Activated gamma-delta T cell treated with anti-CD3 and anti-CD28 coated beads, Interleukin-2, amount 50 U/mL, for 16 hours (primary cell): Measurements from ENCODE around the gene MAPK11.

Experiments
- DNase-seq: peaks from one replicate; pipeline ENCODE4 v3.0.0-alpha.2; 2020; ENCODE audit warnings: low read depth

The MAPK11 gene

DNA sequence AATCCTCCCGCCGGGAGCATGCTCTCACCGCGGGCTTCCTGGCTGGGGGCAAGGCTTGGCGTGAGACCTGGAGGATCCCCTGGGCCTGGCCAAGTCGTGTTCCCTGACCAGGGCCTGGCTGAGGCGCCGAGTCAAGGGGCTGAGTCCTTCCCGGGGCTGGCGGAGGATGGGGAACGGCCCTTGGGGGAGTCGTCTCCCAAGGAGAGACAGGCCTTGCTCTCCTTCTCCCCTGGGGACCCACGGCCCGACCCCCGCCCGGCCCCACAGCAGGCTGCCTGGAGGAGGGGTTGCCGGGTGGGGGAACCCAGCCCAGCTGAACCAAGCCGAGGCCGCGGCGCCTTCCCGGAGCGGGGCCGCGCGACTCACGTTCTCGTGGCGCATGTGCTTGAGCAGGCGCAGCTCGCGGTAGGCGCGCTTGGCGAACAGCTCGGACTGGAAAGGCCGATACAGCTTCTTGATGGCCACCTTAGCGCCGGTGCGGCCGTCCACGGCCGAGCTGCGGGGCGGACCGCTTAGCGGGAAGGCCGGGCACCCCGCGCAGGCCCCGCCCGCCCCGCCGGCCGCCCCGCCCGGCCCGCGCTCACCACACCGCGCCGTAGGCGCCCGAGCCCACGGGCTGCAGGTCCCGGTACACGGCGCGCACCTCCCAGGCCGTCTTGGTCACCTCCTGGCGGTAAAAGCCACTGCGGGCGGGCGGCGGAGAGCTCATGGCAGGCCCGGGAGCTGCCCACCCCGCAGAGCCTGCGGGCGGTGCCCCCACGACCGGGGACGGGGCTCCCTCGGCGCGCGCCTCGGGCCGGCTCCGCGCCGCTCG lies 9.2 kb downstream of the MAPK11 start:
- DNase-seq: no peak

- no peak for DNase-seq
Observed at GRCh38 chr22:50260434-50260800, 9.8 kb downstream of the MAPK11 start.

DNA sequence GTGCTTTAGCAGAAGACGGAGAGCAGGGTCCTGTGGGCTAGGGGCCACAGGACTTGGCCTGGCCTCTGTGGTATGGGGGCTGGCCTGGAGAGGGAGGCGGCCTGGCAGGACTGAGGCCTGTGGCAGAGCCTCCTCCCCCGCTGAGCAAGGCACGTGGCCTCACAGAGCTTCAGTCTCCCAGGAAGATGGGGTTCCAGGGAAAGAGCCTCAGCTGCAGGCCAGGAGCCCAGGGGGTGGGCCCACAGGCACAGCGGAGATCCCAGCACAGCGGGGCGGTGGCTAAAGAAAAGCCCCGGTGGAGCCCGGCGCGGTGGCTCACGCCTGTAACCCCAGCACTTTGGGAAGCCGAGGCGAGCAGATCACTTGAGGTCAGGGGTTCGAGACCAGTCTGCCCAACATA lies 10.9 kb downstream of the MAPK11 start:
- DNase-seq: no peak

DNA sequence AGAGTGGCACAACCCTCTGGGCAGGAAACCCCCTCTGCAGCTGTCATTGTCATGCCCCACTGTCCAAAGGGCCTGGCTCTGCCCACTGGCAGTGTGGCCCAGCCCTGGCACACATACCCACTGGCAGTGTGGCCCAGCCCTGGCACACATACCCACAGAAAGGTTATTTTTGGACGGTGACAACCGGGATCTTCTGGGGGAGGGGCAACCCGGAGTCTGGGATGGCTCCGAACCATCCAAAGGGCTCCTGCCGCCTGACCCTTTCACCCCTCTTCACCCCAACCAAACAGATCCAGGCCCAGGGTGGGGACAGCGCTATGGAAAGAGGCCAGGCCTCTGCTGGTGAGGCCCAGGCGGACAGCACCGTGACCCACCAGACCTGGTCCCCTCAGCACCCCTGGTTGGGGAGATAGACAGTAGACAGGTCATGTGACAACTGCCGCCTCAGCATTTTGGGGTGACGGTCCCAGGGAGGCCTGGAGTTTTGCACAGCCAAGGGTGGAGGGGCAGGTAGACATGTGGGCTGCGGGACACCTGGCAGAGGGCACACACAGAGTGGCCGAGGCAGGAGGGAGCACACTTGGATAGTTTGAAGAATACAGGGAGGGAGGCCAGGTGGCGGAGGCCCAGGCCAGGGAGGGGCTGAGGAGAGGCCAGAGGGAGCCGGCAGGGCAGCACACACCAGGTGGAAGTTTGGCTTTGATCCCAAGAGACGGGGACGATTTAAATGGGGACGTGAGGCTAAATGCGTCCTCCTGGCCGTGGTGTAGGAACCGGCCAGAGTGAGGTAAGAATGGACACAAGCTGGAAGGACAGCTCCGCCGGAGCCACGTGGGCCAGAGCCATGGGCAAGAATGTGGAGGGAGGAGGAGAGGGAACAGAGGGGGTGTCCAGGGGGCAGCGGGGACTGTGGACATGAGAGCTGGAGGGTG lies 11.6 kb downstream of the MAPK11 start:
- no peak for DNase-seq

DNA sequence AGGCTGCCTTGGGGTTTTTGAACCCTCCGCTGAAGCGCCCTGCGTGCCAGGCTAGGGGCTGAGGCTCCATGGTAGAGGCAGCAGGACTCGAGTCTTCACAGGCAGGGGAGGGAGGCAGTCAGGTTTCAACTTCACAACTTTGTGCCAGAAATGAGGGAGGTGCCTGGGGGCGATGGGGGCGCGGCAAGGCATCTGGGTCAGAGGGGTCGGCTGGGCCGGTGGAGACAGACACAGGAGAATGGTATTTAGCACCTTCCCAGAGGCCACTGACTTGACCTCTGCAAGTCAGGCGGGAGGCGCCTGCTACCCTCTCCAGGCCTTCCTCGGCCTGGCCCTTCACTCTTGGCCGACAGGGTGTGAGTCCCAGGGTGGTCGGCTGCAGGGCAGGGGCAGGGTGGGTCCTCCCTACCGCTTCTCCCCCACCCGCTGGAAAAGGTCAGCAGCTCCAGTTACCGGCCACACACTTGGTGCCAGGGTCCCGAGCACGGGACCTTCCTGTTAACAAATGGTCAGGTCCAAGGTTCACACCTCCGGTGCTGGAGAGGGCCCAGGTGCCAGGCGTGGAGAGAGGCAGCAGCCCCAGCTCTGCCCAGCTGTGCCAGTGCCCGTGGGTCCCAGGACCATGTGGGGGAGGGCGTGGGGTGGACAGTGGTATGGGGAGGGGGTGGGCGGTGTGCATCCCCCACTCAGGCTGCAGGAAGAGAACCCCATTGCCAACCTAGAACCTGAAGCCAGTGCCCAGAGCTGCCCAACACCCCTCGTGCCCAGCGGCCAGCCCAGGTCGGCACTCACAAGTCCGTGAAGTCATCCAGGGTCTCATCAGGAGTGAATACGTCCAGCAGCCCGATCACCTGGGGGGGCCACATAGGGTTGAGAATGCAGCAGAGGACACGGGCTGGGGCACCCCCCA lies 12.5 kb downstream of the MAPK11 start:
- no peak for DNase-seq

DNA sequence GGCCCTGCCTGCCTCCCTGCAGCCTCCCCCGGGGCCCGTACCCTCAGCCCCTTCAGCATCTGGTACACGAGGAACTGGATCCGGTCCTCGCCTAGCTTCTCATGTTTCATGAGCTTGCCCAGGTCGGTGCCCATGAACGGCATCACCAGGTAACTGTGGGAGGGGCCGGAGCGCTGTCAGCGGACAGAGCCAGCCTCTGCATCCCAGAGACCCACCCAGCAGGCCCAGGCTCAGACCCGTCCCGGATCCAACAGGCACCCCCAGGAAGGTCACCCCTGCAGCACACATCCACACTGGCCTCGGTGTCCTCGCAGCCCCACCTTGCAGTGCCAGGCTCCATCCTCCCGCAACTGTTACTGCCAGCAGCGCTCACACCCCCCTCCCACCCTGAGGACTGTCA lies 13.1 kb downstream of the MAPK11 start:
- no peak for DNase-seq

GRCh38 chr22:50256258-50256862 lies 13.8 kb downstream of the MAPK11 start:
- no peak for DNase-seq

- DNase-seq: no peak
Observed at GRCh38 chr22:50255607-50256006, 14.6 kb downstream of the MAPK11 start.

DNA sequence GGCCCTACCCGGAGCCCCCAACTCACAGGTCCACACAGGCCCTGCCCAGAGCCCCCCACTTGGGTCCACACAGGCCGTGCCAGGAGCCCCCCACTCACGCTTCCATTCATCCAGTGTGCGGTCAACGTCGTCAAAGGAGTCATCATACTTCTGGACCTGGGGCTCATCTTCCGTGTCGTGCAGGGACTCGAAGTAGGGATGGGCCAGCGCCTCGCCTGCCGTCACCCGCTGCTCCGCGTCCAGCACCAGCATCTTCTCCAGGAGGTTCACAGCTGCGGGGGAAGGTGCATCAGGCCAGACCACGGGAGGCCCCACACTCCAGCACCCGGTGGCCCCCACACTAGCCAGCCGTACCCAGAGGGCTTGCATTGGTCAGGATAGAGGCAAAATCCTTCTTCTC lies 15.1 kb downstream of the MAPK11 start:
- no peak for DNase-seq

DNA sequence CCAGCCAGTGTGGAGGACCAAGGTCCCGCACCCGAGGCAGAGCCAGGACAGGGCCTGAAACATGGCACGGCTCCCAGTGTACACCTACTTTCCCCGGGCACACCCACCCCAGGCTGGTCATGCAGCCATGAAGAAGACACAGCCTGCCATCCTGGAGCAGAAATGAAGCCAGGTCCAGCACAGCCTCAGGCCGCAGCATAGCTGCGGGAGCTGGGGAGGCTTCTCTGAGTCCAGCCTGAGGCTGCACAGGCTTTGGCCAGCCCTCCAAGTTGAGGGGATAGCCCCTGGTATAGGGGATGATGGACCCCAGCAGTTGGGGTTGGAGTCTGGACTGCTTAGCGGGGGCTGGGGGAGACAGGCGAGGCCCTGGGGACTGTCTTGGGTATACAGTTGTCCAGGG lies 16.2 kb downstream of the MAPK11 start:
- DNase-seq: no peak

DNA sequence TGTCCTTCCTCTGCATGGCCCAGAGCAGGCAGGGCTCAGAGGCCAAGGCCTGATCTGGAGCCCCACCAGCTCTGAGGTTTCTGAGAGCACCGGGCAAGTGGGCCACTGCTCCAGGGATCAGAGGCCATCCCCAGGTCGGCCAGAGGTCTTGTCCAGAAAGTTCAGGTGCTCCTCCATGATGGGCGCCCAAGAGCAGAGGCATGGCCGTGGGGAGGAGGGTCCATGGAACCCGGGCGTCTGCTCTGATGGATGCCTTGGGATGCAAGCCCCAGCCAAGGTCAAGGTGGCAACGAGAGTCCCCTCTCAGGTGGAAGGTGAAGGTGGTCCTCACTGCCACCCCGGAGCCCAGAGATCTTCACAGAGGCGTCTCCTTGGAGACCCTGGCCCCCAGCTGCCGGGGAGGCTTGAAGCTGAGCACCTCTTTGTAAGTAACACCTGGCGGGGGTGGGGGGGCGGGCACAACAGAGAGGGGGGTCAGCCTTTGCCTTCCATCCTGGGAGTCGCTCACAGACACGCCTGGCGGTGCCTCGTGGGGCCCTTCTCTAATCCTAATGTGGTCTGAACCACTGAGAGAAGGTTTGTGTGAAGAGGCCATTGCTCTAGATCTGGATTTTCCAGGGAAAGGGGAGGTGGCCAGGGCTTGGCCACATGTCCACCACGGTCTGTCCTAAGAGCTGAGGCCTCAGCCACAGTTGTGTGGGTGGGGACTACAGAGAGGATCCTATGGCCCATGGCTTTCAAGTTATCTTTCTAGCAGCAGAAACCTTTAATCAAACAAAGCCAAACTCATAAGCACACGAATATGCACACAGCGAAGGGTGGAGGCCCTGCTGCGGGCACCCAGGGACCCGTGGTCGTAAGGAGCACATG lies 16.9 kb downstream of the MAPK11 start:
- DNase-seq: no peak

- DNase-seq: peak; percentile 65
Observed at GRCh38 chr22:50252082-50253045, 17.8 kb downstream of the MAPK11 start.

- DNase-seq: no peak
Observed at GRCh38 chr22:50251477-50252081, 18.6 kb downstream of the MAPK11 start.

DNA sequence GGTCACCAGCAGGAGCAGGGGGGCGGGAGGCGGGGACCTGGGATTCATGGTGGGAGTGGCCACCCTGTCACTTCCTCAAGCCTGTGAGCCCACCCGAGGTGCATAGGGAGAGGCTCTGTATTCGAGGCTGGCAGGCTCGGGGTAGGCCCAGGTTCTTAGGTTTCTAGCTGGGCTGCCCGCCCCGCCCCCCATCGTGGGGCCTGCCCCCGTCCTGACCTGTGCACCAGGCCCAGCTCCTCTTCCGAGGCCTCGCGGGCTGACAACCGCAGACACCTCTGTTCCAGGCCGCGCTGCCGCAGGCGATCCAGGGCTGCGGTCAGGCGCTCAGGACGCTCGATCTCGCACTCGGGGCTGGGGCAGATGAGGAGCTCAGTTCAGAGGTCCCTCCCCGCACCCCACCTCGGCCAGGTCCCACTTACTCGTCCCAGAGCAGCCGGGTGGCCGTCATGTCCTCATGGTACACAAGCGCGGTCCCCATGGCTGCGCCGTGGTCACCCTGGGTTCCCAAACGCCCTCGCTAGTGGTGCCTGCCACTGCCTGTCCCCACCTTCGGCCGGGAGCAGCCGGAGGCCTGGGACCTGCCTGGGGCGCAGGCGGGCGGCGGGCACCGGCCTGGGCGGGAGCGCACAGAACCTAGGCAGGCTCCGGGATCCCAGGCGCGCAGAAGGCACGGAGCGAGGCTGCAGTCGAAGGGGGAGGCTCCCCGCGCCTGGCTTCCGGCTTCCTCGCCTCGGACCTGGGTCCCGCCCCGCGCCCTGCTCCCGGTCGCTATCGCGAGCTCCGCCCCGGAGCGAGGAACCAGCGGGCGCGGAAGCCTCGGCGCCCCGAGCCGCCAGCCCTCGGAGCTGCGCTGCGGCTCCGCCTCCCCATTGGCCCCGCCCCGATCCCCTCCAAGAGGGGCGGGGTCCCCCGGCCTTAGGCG lies 19.4 kb downstream of the MAPK11 start, which contains the start of gene HDAC10:
Gene HDAC10, minus strand, starts transcription at position 711 of the 922 bp plus-strand sequence. Its CDS starts 233 bp downstream, at position 478.
- DNase-seq: peak; percentile 55

DNA sequence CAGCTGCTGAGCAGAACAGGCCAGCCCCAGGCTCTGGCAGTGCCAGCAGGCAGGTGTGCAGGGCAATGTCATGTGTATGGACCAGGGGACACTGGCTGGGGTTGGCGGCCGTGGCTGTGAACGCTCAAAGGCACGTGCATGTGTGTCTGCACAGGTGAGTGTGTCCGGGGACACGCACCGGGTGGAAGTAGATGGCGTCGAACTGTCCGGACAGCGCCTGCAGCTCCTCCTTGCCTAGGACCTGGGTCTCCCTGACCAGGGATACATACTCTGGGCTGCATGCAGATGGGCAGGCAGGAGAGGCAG lies 20.0 kb downstream of the MAPK11 start:
- DNase-seq: no peak

- no peak for DNase-seq
Observed at GRCh38 chr22:50249341-50250248, 20.6 kb downstream of the MAPK11 start.
